NT2/D1 (cell line): ENCODE measurements around the gene ROBO1.
"Not testable (repeated sequence)": the region's sequence is repeated elsewhere in the genome, so short reads cannot be mapped to it uniquely, and the experiment has no call there.

Source experiments
- YY1 ChIP-seq: IDR thresholded peaks from 2 replicates; pipeline ENCODE4 v1.6.1; 2011; ENCODE audit not compliant: insufficient read length, insufficient read depth
- ZNF274 ChIP-seq: IDR thresholded peaks from 2 replicates; pipeline ENCODE4 v1.6.1; 2011; ENCODE audit warnings: mild to moderate bottlenecking, low read depth, low read length

DNA sequence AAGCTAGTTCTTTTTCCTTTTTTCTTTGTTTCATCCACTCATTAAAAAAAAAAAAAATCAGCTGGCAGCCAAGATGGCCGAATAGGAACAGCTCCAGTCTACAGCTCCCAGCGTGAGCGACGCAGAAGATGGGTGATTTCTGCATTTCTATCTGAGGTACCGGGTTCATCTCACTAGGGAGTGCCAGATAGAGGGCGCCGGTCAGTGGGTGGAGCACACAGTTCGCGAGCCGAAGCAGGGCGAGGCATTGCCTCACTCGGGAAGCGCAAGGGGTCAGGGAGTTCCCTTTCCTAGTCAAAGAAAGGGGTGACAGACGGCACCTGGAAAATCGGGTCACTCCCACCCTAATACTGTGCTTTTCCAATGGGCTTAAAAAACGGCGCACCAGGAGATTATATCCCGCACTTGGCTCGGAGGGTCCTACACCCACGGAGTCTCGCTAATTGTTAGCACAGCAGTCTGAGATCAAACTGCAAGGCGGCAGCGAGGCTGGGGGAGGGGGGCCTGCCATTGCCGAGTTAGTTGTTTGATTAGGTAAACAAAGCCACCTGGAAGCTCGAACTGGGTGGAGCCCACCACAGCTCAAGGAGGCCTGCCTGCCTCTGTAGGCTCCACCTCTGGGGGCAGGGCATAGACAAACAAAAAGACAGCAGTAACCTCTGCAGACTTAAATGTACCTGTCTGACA, 1092.5 kb downstream of the ROBO1 start:
- not testable (repeated sequence) for TF ChIP-seq ZNF274, YY1
